Loucy (cell line): ENCODE data around the gene CD4.
A peak's percentile ranks its signal among the peaks of the same experiment; 100 is the strongest.

ENCODE experiments used
- H2AFZ ChIP-seq: fragments of 200-600 bp; sonication (generic); 2 replicates; pipeline ENCODE4 v1.6.0; 2016; ENCODE audit warnings: antibody characterized with exemption, mild to moderate bottlenecking, low read length, moderate library complexity
- H3F3A ChIP-seq: fragments of 200-600 bp; 2 replicates; pipeline ENCODE4 v1.6.0; 2016; ENCODE audit warnings: antibody characterized with exemption, low read depth, mild to moderate bottlenecking
- H3K27me3 ChIP-seq: fragments of 200-600 bp; sonication (generic); 2 replicates; pipeline ENCODE4 v1.6.1; 2014; ENCODE audit warnings: low read length, mild to moderate bottlenecking; ENCODE audit not compliant: insufficient read depth, poor library complexity, severe bottlenecking
- H3K36me3 ChIP-seq: fragments of 200-600 bp; sonication (generic); 2 replicates; pipeline ENCODE4 v1.6.1; 2016; ENCODE audit warnings: low read length; ENCODE audit not compliant: insufficient read depth
- H3K4me1 ChIP-seq: fragments of 200-600 bp; sonication (generic); 2 replicates; pipeline ENCODE4 v1.5.1; 2014; ENCODE audit warnings: low read length, mild to moderate bottlenecking; ENCODE audit not compliant: insufficient read depth, poor library complexity, severe bottlenecking
- H3K4me2 ChIP-seq: fragments of 200-600 bp; sonication (generic); 2 replicates; pipeline ENCODE4 v1.6.0; 2014; ENCODE audit warnings: antibody characterized with exemption, low read length, low read depth, mild to moderate bottlenecking; ENCODE audit not compliant: poor library complexity, severe bottlenecking
- H3K4me3 ChIP-seq: fragments of 200-600 bp; sonication (generic); 2 replicates; pipeline ENCODE4 v1.5.1; 2014; ENCODE audit warnings: low read length, mild to moderate bottlenecking, mixed read lengths; ENCODE audit not compliant: poor library complexity, severe bottlenecking
- H3K79me2 ChIP-seq: fragments of 200-600 bp; sonication (generic); 2 replicates; pipeline ENCODE4 v1.6.1; 2014; ENCODE audit warnings: low read length; ENCODE audit not compliant: insufficient read depth
- H3K9ac ChIP-seq: fragments of 200-600 bp; sonication (generic); 2 replicates; pipeline ENCODE4 v1.6.0; 2014; ENCODE audit warnings: mild to moderate bottlenecking, low read depth, low read length, moderate library complexity; ENCODE audit not compliant: poor library complexity, severe bottlenecking
- H3K9me2 ChIP-seq: fragments of 200-600 bp; sonication (generic); replicated peaks from 2 replicates; pipeline ENCODE4 v1.6.1; 2016; ENCODE audit warnings: low read depth, low read length, mixed read lengths
- H3K9me3 ChIP-seq: fragments of 200-600 bp; sonication (generic); 2 replicates; pipeline ENCODE4 v1.6.1; 2014; ENCODE audit warnings: mild to moderate bottlenecking, antibody characterized with exemption, low read length, low read depth; ENCODE audit not compliant: insufficient read depth
- H4K20me1 ChIP-seq: fragments of 200-600 bp; sonication (generic); 2 replicates; pipeline ENCODE4 v1.6.0; 2014; ENCODE audit warnings: antibody characterized with exemption, low read length, mild to moderate bottlenecking; ENCODE audit not compliant: insufficient read depth, poor library complexity, severe bottlenecking
- EZH2phosphoT487 ChIP-seq: fragments of 200-600 bp; IDR thresholded peaks from 2 replicates; pipeline ENCODE4 v1.6.1; 2018; ENCODE audit warnings: antibody characterized with exemption, mild to moderate bottlenecking, moderate library complexity, borderline replicate concordance
- TF ChIP-seq, protein P1 (sequence below): fragments of 200-600 bp; sonication (generic); conservative IDR thresholded peaks from 2 replicates; pipeline ENCODE4 v1.5.1; 2014; ENCODE audit warnings: mild to moderate bottlenecking, antibody characterized with exemption, low read length

Gene CD4

DNA sequence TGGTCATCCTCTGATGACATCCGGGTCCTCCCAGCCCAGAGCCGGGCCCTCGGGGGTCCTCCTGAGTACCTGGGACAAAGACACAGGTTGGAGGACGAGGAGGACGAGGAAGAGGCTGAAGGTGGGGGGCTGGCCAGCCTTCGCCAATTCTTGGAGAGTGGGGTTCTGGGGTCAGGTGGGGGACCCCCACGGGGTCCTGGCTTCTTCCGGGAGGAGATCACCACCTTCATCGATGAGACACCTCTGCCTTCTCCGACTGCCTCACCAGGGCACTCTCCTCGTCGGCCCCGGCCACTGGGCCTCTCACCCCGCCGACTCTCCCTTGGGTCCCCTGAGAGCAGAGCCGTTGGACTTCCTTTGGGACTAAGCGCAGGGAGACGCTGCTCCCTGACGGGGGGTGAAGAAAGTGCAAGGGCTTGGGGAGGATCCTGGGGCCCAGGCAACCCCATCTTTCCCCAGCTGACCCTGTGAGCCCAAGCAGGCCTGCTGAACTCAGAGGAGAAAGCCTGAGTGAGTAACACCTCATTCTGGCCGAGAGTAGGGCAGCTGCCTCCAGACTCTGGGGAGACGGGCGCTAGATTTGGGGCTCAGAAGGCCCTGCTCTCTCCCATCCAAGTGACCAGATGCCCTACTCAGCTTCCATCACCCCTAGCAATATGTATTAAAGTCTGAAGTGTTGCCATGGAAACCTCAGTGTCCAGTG, 37.6 kb downstream of the CD4 start:
- peak overlapping the region; percentile 53 for H3K9ac ChIP-seq
- H3K4me2 ChIP-seq = peak overlapping the region; percentile 77
- no peaks in the 10 kb centered on the region for H3K27me3 ChIP-seq

DNA sequence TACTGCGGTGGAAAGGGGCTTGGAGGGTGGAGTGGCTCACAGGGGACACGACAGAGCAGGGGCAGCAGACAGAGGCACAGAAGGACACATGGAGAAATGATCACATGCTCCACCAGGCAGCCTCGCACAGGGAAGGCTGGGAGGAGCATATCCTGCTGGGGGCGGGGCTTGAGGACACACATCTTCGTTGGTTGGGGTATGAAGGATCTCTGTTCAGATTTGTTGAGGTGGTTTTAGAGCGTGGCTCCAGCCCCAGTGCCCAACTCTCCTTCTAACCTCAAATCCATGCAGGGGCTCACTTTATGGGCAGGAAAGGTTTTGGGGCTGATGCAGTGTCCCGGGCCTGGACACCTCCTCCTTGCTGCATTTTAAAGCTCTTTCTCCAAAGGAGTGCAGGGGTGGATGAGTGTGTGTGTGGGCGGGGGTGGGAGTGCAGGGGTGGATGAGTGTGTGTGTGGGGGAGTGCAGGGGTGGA, 38.1 kb downstream of the CD4 start:
- no peaks in the 10 kb centered on the region for H3K9me2 ChIP-seq
- no peaks in the 10 kb centered on the region; the same call in 1 of the 2 replicates for H3K36me3 ChIP-seq
- peak overlapping the region; percentile 55 for H3K4me3 ChIP-seq
- H3K27me3 ChIP-seq = no peaks in the 10 kb centered on the region
- peaks cover 21% of the 10 kb centered on the region for H3K4me1 ChIP-seq
- peak overlapping the region; percentile 77 for H3K4me2 ChIP-seq
- no peaks in the 10 kb centered on the region for H3K9me3 ChIP-seq
- H3K9ac ChIP-seq = peak overlapping the region; percentile 53
- no peaks in the 10 kb centered on the region for H4K20me1 ChIP-seq
- peaks cover 25% of the 10 kb centered on the region; the same call in 1 of the 2 replicates for H3K79me2 ChIP-seq
- H3F3A ChIP-seq = no peaks in the 10 kb centered on the region
- TF ChIP-seq, protein P1, sequence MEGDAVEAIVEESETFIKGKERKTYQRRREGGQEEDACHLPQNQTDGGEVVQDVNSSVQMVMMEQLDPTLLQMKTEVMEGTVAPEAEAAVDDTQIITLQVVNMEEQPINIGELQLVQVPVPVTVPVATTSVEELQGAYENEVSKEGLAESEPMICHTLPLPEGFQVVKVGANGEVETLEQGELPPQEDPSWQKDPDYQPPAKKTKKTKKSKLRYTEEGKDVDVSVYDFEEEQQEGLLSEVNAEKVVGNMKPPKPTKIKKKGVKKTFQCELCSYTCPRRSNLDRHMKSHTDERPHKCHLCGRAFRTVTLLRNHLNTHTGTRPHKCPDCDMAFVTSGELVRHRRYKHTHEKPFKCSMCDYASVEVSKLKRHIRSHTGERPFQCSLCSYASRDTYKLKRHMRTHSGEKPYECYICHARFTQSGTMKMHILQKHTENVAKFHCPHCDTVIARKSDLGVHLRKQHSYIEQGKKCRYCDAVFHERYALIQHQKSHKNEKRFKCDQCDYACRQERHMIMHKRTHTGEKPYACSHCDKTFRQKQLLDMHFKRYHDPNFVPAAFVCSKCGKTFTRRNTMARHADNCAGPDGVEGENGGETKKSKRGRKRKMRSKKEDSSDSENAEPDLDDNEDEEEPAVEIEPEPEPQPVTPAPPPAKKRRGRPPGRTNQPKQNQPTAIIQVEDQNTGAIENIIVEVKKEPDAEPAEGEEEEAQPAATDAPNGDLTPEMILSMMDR = no peak
- no peak for TF ChIP-seq EZH2phosphoT487
- H2AFZ ChIP-seq = no peak overlapping the region

More for the DNA sequence above, 37.6 kb downstream of the CD4 start:
- Histone ChIP-seq H3K4me3 (peak overlapping the region; percentile 55), H3K9me3 (no peaks in the 10 kb centered on the region), H3K79me2 (peaks cover 25% of the 10 kb centered on the region; the same call in 1 of the 2 replicates), H3K9me2 (no peaks in the 10 kb centered on the region), H3F3A (no peaks in the 10 kb centered on the region), H3K36me3 (no peaks in the 10 kb centered on the region; the same call in 1 of the 2 replicates), H4K20me1 (no peaks in the 10 kb centered on the region), H3K4me1 (peaks cover 24% of the 10 kb centered on the region), H2AFZ (no peak overlapping the region)
- no peak for TF ChIP-seq EZH2phosphoT487
- TF ChIP-seq, protein P1 = no peak

DNA sequence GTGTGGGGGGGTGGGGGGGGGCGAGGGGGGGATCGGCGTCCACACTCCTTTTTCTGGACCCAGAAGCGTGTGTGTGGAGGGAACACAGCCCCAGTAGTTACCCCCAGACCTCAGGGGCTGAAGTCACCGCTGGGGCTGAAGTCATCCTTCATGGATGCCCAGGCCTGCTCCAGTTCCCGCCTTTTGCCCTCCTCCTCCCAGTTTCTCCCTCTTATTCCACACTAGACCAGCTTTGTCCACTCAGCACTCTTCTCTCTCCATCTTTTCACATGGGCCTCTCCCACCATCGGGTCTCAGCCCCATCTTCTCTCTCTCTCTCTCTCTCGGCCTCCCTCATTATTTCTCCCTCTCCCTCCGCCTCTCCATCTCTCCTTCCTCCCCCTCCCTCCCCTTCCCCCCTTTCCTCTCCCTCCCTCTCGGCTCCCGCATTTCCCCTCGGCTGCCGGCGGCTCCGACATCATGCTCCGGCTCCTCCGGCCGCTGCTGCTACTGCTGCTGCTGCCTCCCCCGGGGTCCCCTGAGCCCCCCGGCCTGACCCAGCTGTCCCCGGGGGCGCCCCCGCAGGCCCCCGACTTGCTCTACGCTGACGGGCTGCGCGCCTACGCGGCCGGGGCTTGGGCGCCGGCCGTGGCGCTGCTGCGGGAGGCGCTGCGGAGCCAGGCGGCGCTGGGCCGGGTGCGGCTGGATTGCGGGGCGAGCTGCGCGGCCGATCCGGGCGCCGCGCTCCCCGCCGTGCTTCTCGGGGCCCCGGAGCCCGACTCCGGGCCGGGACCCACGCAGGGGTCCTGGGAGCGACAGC, 38.9 kb downstream of the CD4 start, which contains the start of gene P3H3:
Gene P3H3, plus strand, starts transcription at position 426 of the 799 bp plus-strand sequence. Its CDS starts 34 bp downstream, at position 460.
- Histone ChIP-seq H3K9me2 (no peaks in the 10 kb centered on the region), H3K9ac (peak within 1 kb of the TSS; percentile 89)

More for the DNA sequence above, 38.9 kb downstream of the CD4 start, which contains the start of gene P3H3:
- peak within 1 kb of the TSS; percentile 77 for H3K4me3 ChIP-seq
- peak within 1 kb of the TSS; percentile 69 for H2AFZ ChIP-seq
- H3K4me2 ChIP-seq = peak within 1 kb of the TSS; percentile 77
- H3K79me2 ChIP-seq = peaks cover 25% of the 10 kb centered on the region; the same call in 1 of the 2 replicates
- no peaks in the 10 kb centered on the region for H3F3A ChIP-seq
- H3K27me3 ChIP-seq = no peaks in the 10 kb centered on the region
- peaks cover 21% of the 10 kb centered on the region for H3K4me1 ChIP-seq
- no peaks in the 10 kb centered on the region for H4K20me1 ChIP-seq
- no peaks in the 10 kb centered on the region for H3K9me3 ChIP-seq
- H3K36me3 ChIP-seq = peaks cover 1% of the 10 kb centered on the region; the same call in 1 of the 2 replicates
- TF ChIP-seq, protein P1 = peak; percentile 15; the same call in 1 of the 2 replicates
- TF ChIP-seq EZH2phosphoT487 = no peak
